GM19468 (cell line): ENCODE measurements around the gene PTPN1.
"Not testable (repeated sequence)": the region's sequence is repeated elsewhere in the genome, so short reads cannot be mapped to it uniquely, and the experiment has no call there.

ENCODE experiments used
- ATAC-seq: cut with Tn5 transposase; IDR thresholded peaks from one replicate; pipeline ENCODE4 v1.9.1; 2021; ENCODE audit warnings: mild to moderate bottlenecking, moderate library complexity, moderate number of reproducible peaks; ENCODE audit not compliant: unreplicated experiment; ENCODE audit errors: extremely low read depth

The PTPN1 gene

GRCh38 chr20:50526403-50526989 lies 16.3 kb downstream of the PTPN1 start:
- ATAC-seq = no peak

DNA sequence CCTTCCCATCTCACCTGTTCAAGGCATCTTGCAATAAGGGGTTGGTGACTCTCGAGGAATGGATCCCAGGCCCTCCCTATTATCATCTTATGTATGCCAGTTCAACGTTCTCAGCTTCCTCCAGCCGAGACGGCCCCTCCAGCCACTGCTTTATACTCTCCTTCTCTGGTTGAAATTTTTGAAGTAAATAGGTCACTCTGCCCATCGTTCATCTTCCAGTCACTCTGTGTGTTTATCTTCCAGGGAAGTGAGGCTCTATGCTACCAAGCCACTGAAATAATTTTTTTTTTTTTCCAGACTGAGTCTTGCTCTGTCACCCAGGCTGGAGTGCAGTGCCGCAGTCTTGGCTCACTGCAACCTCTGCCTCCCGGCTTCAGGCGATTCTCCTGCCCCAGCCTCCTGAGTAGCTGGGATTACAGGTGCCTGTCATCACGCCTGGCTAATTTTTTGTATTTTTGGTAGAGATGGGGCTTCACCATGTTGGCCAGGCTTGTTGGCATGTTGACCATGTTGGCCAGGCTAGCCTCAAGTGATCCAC lies 17.0 kb downstream of the PTPN1 start:
- ATAC-seq = no peak

DNA sequence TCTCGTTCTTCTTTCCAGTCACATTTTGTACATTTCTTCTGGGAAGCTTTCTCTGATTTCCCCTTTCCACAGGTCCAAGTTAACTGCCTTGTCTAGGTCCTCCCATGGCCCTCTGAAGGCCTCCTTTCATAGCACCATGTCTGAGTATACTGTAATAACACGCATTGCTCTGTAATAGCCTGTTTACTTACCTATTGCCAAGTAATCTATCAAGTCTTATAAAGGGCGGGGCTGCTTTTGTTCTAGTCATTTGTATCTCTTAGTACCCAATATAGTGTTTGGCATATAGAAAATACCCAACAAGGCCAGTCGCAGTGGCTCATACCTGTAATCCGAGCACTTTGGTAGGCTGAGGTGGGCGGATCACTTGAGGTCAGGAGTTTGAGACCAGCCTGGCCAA lies 17.9 kb downstream of the PTPN1 start:
- no peak for ATAC-seq

DNA sequence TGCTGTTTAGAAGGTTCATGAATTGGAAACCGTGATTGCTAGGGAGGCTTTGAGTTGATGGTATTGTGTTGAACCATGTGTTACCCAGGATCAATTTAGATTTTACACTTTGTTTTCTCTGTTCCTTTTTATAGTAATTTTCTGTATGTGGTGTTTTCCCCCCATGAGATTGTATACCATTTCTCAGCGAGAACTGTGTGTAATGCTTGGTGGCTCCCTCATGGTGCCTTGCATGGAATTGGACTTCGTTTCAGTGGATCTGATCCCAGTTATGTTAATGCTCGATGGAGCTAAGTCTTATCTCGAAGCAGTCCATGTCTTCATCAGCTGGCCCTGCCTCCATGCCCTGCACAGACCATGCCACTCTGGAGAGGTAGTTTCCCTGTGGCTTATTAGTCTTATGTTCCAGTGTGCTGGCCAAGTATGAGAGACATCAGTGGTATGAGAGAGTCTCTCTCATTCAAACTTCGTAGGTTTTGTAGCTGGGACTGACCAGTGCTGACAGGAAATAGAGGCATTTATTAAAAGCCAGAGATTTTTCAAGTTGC lies 18.7 kb downstream of the PTPN1 start:
- ATAC-seq = no peak

DNA sequence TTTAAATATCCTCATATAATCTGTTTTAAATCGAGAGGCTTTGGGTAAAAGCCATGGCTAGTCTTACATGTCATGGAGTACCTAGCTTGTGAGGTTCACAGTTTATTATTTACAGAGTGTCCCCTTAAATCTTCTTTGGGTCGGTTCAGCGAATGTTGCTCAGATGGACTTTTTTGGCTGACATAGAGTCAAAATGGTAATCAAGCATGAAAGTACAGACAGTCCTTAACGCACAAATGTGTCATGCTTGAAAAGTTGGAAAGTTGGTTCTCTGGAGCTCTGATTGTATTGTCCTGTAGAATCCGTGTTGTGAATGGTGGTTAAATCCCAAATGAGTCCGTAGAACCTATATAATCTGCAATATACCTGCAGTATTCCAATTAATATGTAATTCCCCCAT lies 22.0 kb downstream of the PTPN1 start:
- ATAC-seq = no peak

- ATAC-seq = no peak
Measured at GRCh38 chr20:50533061-50533460, 22.9 kb downstream of the PTPN1 start.

DNA sequence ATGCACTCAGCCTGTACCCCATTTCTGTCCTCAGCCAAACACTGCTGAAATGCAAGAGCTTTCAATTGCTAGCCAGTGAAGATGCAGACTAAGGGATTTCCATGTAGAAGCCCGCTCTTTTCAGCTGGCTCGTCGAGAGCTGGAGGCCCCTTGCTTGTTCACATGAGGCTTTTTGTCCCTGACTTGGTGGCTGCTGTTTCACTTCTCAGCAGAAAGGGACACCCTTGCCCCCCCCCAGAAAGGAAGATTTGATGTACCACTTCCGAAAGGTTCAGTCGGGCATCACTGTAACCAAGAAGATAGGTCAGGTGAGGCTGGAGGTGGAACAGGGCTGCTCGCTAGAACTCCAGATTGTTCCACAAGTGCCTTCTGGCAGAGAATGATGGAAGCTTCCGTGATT lies 23.3 kb downstream of the PTPN1 start:
- ATAC-seq = no peak

GRCh38 chr20:50534567-50534966 lies 24.4 kb downstream of the PTPN1 start:
- no peak for ATAC-seq

DNA sequence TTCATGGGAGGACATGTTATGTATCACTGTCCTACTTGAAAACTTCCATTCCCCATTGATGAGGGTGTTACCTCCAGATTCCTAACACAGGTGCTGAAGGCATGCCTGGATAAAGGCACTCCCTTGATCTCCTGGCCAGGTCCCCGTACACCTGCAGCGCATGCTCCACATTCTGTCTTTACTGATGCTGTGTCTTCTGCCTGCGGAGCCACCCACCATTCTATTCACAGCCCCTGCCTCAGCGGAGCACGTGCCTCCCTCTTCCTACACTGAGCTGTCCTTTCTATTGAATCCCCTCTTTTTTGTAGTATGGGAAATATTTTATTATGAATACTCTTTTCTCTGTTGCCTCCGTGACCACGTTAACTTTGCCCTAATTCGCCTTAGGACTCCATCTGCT lies 25.0 kb downstream of the PTPN1 start:
- ATAC-seq = no peak

DNA sequence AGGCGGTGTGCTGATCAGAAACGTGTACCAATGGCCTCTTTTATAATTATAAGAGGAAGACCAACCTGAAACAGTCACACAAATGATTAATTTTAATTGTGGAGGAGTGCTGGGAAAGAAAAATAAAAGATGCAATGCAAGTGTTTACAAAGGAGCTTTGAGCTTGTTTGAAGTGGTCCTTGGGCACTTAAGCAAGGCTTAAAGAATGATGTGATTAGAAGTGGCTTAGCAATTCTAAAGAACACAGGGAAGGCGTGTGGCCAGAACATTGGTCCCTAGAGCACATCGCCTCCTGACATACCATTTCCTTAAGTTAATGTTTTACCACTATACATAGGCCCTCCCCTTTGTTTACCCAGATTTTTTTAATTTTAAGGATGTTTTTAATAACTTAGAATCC lies 26.1 kb downstream of the PTPN1 start:
- ATAC-seq = no peak

DNA sequence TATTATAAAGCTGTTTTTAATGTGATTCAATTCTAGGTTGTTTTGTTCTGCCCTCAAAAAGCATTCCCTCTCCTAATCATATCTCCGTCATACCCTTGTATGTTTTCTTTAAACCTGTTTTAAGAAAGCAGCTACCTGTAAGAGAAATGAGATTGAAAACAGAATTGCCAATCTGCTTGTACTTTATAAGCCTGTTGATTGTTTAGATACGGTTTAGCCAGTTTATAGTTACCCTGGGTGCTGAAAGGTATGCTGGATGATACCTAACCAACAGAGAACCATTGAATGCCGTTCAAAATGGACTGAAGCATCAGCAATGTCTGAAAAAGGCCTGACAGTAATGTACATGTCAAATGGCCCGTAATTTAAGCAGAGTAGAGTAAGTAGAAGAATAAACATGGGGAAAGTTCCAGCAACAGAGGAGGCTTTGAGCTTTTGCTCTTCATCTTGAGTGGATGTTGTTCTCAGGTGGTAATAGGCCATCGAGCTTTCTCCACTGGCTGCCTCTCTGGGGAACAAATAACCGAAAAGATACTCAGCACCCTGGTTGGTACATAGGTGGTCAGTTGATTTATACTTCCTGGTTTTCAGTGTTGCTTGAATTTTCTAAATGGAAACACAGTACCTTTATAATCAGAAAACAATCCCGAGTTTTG lies 27.5 kb downstream of the PTPN1 start:
- no peak for ATAC-seq

- ATAC-seq = no peak
Measured at GRCh38 chr20:50538276-50538675, 28.1 kb downstream of the PTPN1 start.

GRCh38 chr20:50539798-50540197 lies 29.6 kb downstream of the PTPN1 start:
- not testable (repeated sequence) for ATAC-seq

DNA sequence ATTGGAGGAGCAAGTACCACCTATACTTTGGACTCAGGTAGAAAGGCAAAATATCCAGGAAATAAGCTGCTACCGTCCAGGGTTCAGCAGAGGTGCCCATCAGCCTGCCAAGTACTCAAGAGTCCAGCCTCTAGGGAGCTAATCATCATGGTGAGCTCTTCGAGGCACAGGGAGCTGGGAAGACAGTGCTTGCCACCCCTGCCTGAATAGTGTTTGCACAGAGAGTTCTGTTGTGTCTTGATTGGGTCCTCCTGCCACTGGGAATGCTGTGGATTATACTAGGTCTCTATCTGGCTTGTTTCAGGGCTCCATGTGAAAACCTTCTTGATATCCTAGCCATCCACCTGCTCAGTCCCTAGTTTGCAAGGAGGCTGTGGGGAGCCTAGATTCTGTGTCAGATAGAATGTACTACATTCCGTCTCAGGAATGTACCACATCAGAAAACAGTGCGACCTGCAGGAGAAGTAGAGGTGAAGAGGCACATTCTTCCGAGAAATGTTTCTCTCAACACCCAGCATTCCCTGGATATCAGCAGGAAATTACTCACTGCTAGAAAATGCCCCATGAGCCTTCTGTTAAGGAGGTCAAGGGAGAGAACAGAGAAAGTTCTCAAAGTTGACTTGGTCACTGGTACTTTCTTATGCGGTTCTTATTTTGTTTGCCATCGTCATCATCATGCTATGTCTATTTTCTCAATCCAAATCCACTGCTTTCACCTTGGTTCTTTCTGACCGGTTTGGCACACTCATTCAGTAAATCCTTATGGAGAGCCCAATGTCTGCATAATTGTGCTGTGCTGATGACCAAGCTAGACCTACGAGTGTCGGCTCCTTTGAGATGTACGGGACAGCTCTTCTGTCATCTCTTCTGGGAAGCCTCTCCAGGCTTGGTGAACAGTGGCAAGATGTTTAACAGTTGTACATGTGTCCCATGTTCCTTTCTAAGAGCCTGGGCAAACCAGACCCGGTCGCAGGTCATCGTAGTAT lies 30.7 kb downstream of the PTPN1 start:
- peak; percentile 6 for ATAC-seq

DNA sequence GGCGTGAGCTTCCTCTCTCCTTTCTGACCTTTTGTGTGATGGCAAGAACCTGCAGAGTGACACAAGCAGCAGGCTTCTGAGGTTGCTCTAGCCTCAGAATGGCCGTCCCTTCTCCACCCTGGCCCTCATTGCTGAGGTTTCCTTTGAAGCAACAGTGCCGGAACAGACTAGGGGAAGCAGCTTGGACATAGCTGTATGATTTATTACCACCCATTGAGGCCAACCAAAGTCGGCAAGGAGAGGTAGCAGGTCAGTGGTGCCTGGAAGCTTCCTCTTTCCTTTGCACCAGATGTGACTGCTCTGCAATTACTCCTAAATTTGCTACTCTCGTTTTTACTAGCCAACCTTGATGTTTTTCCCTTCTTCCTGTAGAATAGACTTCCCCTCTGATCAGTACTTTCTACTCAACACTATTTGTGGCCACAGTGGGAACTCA lies 31.4 kb downstream of the PTPN1 start:
- peak; percentile 34 for ATAC-seq

DNA sequence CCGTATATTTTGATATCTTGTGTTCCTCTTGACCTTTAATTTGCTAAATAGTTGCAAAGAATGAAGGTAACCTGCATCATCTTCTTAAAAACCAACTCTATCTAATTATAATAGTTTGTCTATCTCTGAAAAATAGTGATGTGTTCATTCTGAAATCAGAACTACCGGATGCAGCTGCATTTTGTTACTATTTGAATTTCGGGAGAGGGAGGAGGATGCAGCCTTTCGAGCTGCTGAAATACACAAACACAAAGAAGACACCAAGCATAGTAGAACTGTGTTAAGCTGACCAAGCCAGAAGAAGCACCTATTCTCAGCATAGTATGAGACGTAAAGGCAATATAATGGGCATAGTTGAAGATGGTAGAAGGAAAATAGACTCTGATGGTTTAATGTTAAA lies 33.1 kb downstream of the PTPN1 start:
- ATAC-seq = no peak

- ATAC-seq = no peak
Measured at GRCh38 chr20:50545126-50545525, 34.9 kb downstream of the PTPN1 start.

GRCh38 chr20:50546729-50547314 lies 36.6 kb downstream of the PTPN1 start:
- no peak for ATAC-seq

DNA sequence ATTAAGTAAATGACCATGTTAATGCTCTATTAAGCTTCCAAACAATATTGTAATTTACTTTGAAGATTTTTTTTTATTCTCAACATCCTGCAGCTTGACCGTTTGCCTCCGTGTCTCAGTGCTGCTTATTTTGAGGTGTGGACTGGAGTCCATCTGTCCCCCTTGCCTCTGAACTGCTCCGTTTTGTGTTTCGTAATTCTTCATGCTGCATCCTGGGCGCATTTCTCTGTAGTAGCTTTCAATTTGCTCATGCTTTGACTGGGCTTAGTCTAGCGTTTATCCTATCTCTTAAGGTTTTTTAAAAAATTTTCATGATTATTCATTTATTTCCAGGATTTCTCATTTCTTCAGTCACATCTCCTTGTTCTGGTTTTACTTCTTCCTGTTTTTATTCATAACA lies 37.8 kb downstream of the PTPN1 start:
- no peak for ATAC-seq

GRCh38 chr20:50548396-50548795 lies 38.2 kb downstream of the PTPN1 start:
- ATAC-seq = no peak
